Measurements from ENCODE around the gene NOP14.

Gene NOP14

GRCh38 chr4:2909583-2909982, 53.6 kb downstream of the NOP14 start:
- no peak for DNase-seq

GRCh38 chr4:2908686-2909085, 54.5 kb downstream of the NOP14 start:
- no peak for DNase-seq

- DNase-seq: no peak
Measured at GRCh38 chr4:2907706-2908293, 55.4 kb downstream of the NOP14 start.

GRCh38 chr4:2907226-2907625, 56.0 kb downstream of the NOP14 start:
- no peak for DNase-seq

- no peak for DNase-seq
Measured at GRCh38 chr4:2906218-2906617, 57.0 kb downstream of the NOP14 start.

GRCh38 chr4:2905544-2905943, 57.7 kb downstream of the NOP14 start:
- no peak for DNase-seq

- DNase-seq: no peak
Measured at GRCh38 chr4:2902126-2902525, 61.1 kb downstream of the NOP14 start.

- no peak for DNase-seq
Measured at GRCh38 chr4:2901186-2901585, 62.0 kb downstream of the NOP14 start.

GRCh38 chr4:2900741-2901140, 62.5 kb downstream of the NOP14 start:
- DNase-seq: no peak

GRCh38 chr4:2898001-2898400, 65.2 kb downstream of the NOP14 start:
- no peak for DNase-seq

GRCh38 chr4:2893772-2894171, 69.4 kb downstream of the NOP14 start:
- no peak for DNase-seq

- no peak for DNase-seq
Measured at GRCh38 chr4:2891294-2891693, 71.9 kb downstream of the NOP14 start.

GRCh38 chr4:2888886-2889285, 74.3 kb downstream of the NOP14 start:
- DNase-seq: no peak

Data from stimulated activated CD4-positive, alpha-beta T cell treated with anti-CD3 and anti-CD28 coated beads, Interleukin-4, amount 100 ng/mL, for 24 hours (primary cell).